AG04450 (cell line): ENCODE results near the gene CXXC4. TPM values are rescaled to one million over a fixed set of nuclear protein-coding genes. Genes with fewer than 3 reads are reported as not detected.

Source experiments
- CTCF ChIA-PET: fragments of 300-600, 350-600 bp; formaldehyde crosslinking; extraction: SDS; loops from one replicate; lab custom pipeline; 2022; ENCODE audit warnings: antibody characterized with exemption, inconsistent platforms; lab: Charles Lee
- POLR2A ChIA-PET: fragments of 350-600 bp; formaldehyde crosslinking; extraction: SDS; loops from one replicate; lab custom pipeline; 2021; ENCODE audit warnings: antibody characterized with exemption, inconsistent platforms; lab: Yijun Ruan, JAX
- DNase-seq: peaks from one replicate; pipeline ENCODE4 v3.0.0-alpha.2; 2011; ENCODE audit warnings: low read depth, low spot score
- H3K27ac ChIP-seq: one replicate; pipeline ENCODE4 v1.5.1; 2012; ENCODE audit warnings: low read depth, low read length, control low read depth
- H3K27me3 ChIP-seq: one replicate; pipeline ENCODE4 v1.6.0; 2012; ENCODE audit warnings: low read length; ENCODE audit not compliant: control insufficient read depth, insufficient read depth
- H3K4me3 ChIP-seq: 2 replicates; pipeline ENCODE4 v1.5.1; 2011; ENCODE audit warnings: mild to moderate bottlenecking, low read depth, low read length, control low read depth
- H3K9me3 ChIP-seq: 2 replicates; pipeline ENCODE4 v1.5.1; 2012; ENCODE audit warnings: low read length; ENCODE audit not compliant: control insufficient read depth, insufficient read depth
- CTCF ChIP-seq: IDR thresholded peaks from 2 replicates; pipeline ENCODE4 v1.5.1; 2011; ENCODE audit warnings: low read depth, low read length, control low read depth, inconsistent platforms
- polyA plus RNA-seq: library from polyadenylated mRNA; depleted of rRNA; stranded (reverse); fragments of >200 nt; gene quantifications from 2 replicates; pipeline ENCODE4 v1.2.3, GENCODE V29; 2011

CXXC4 gene
- polyA plus RNA-seq, 1 experiment = 0.02 TPM

- no peaks in the 10 kb centered on the region for H3K27me3 ChIP-seq
- TF ChIP-seq CTCF = no peak
- DNase-seq = no peak
- H3K4me3 ChIP-seq = no peak overlapping the region
- POLR2A ChIA-PET = no interaction called here
- CTCF ChIA-PET = no interaction called here
- H3K27ac ChIP-seq = no peak overlapping the region
- no peaks in the 10 kb centered on the region for H3K9me3 ChIP-seq
These were observed 45.2 kb downstream of the CXXC4 start for GRCh38 chr4:104449537-104449936.

GRCh38 chr4:104447294-104447693 is 47.4 kb downstream of the CXXC4 start:
- DNase-seq = no peak
- no peaks in the 10 kb centered on the region for H3K27me3 ChIP-seq
- no peak for TF ChIP-seq CTCF
- H3K4me3 ChIP-seq = no peak overlapping the region
- no peaks in the 10 kb centered on the region for H3K9me3 ChIP-seq
- ChIA-PET POLR2A (no interaction called here), CTCF (no interaction called here)
- H3K27ac ChIP-seq = no peak overlapping the region

GRCh38 chr4:104446431-104447278 is 48.0 kb downstream of the CXXC4 start:
- no peak for TF ChIP-seq CTCF
- CTCF ChIA-PET = no interaction called here
- POLR2A ChIA-PET = no interaction called here
- Histone ChIP-seq H3K27me3 (no peaks in the 10 kb centered on the region), H3K4me3 (no peak overlapping the region), H3K27ac (no peak overlapping the region), H3K9me3 (no peaks in the 10 kb centered on the region)
- DNase-seq = no peak

GRCh38 chr4:104444685-104445084 is 50.0 kb downstream of the CXXC4 start:
- Histone ChIP-seq H3K9me3 (no peaks in the 10 kb centered on the region), H3K4me3 (no peak overlapping the region), H3K27me3 (no peaks in the 10 kb centered on the region), H3K27ac (no peak overlapping the region)
- CTCF ChIA-PET = no interaction called here
- TF ChIP-seq CTCF = no peak
- no peak for DNase-seq
- POLR2A ChIA-PET = no interaction called here

GRCh38 chr4:104436542-104436941 is 58.2 kb downstream of the CXXC4 start:
- POLR2A ChIA-PET = no interaction called here
- DNase-seq = no peak
- Histone ChIP-seq H3K4me3 (no peak overlapping the region), H3K9me3 (no peaks in the 10 kb centered on the region), H3K27ac (no peak overlapping the region), H3K27me3 (no peaks in the 10 kb centered on the region)
- no peak for TF ChIP-seq CTCF
- CTCF ChIA-PET = no interaction called here
